GM21825 (cell line): ENCODE measurements around the gene FRRS1L.
A peak's percentile ranks its signal among the peaks of the same experiment; 100 is the strongest.

ENCODE experiments used
- ATAC-seq: cut with Tn5 transposase; IDR thresholded peaks from one replicate; pipeline ENCODE4 v1.9.1; 2021; ENCODE audit warnings: mild to moderate bottlenecking, moderate library complexity; ENCODE audit not compliant: unreplicated experiment

The FRRS1L gene

GRCh38 chr9:109109967-109110328 lies 57.1 kb downstream of the FRRS1L start:
- ATAC-seq: no peak

- no peak for ATAC-seq
These were observed 58.7 kb downstream of the FRRS1L start for GRCh38 chr9:109108318-109108717.

- ATAC-seq: no peak
These were observed 59.4 kb downstream of the FRRS1L start for GRCh38 chr9:109107402-109108240.

GRCh38 chr9:109101810-109102209 lies 65.2 kb downstream of the FRRS1L start:
- peak; percentile 79 for ATAC-seq

- ATAC-seq: no peak
These were observed 65.8 kb downstream of the FRRS1L start for GRCh38 chr9:109101202-109101595.

GRCh38 chr9:109100543-109101201 lies 66.4 kb downstream of the FRRS1L start:
- no peak for ATAC-seq

- ATAC-seq: no peak
These were observed 68.1 kb downstream of the FRRS1L start for GRCh38 chr9:109098960-109099308.

- no peak for ATAC-seq
These were observed 68.7 kb downstream of the FRRS1L start for GRCh38 chr9:109098171-109098959.

GRCh38 chr9:109097146-109097545 lies 69.9 kb downstream of the FRRS1L start:
- no peak for ATAC-seq

- ATAC-seq: no peak
These were observed 71.7 kb downstream of the FRRS1L start for GRCh38 chr9:109095321-109095720.

- no peak for ATAC-seq
These were observed 72.8 kb downstream of the FRRS1L start for GRCh38 chr9:109094268-109094667.

- ATAC-seq: no peak
These were observed 74.5 kb downstream of the FRRS1L start for GRCh38 chr9:109092587-109092986.

- ATAC-seq: no peak
These were observed 74.9 kb downstream of the FRRS1L start for GRCh38 chr9:109092051-109092580.

- no peak for ATAC-seq
These were observed 78.8 kb downstream of the FRRS1L start for GRCh38 chr9:109088221-109088620.

- no peak for ATAC-seq
These were observed 79.3 kb downstream of the FRRS1L start for GRCh38 chr9:109087795-109088194.

- ATAC-seq: peak; percentile 85
These were observed 80.8 kb downstream of the FRRS1L start for GRCh38 chr9:109086221-109086620.

- no peak for ATAC-seq
These were observed 81.5 kb downstream of the FRRS1L start for GRCh38 chr9:109085510-109085909.

- no peak for ATAC-seq
These were observed 83.1 kb downstream of the FRRS1L start for GRCh38 chr9:109083813-109084405.

GRCh38 chr9:109083141-109083540 lies 83.9 kb downstream of the FRRS1L start:
- no peak for ATAC-seq

- ATAC-seq: no peak
These were observed 84.9 kb downstream of the FRRS1L start for GRCh38 chr9:109082091-109082620.
